Measurements from ENCODE around the gene ZNF774. TPM values are rescaled to one million over a fixed set of nuclear protein-coding genes. Genes with fewer than 3 reads are reported as not detected.
A peak's percentile ranks its signal among the peaks of the same experiment; 100 is the strongest.

The ZNF774 gene
- total RNA-seq, 1 donor from 2014 or later: 6.2 TPM

GRCh38 chr15:90381515-90381914 is 29.4 kb downstream of the ZNF774 start:
- Mint-ChIP-seq H3K27me3 (ENCODE audit: low read depth) (no peaks in the 10 kb centered on the region), H3K9me3 (peaks cover 8% of the 10 kb centered on the region), H3K36me3 (ENCODE audit: low read depth) (peaks cover 2% of the 10 kb centered on the region), H3K27ac (ENCODE audit: unreplicated experiment) (no peak overlapping the region), H3K4me3 (no peak overlapping the region), H3K4me1 (no peaks in the 10 kb centered on the region)
- no peak for TF ChIP-seq CTCF (conservative IDR thresholded peaks at IDR 0.05)
- DNase-seq (ENCODE audit: low read depth, low spot score): no peak

- peaks cover 2% of the 10 kb centered on the region for H3K36me3 Mint-ChIP-seq (ENCODE audit: low read depth)
- peaks cover 8% of the 10 kb centered on the region for H3K9me3 Mint-ChIP-seq
- no peaks in the 10 kb centered on the region for H3K27me3 Mint-ChIP-seq (ENCODE audit: low read depth)
- DNase-seq (ENCODE audit: low read depth, low spot score): no peak
- H3K27ac Mint-ChIP-seq (ENCODE audit: unreplicated experiment): no peak overlapping the region
- H3K4me3 Mint-ChIP-seq: no peak overlapping the region
- H3K4me1 Mint-ChIP-seq: no peaks in the 10 kb centered on the region
- no peak for TF ChIP-seq CTCF (conservative IDR thresholded peaks at IDR 0.05)
These were observed 30.2 kb downstream of the ZNF774 start for GRCh38 chr15:90382320-90382719.

- Mint-ChIP-seq H3K27me3 (ENCODE audit: low read depth) (no peaks in the 10 kb centered on the region), H3K4me1 (peaks cover 27% of the 10 kb centered on the region), H3K27ac (ENCODE audit: unreplicated experiment) (no peak overlapping the region), H3K36me3 (ENCODE audit: low read depth) (no peaks in the 10 kb centered on the region), H3K4me3 (peak overlapping the region; percentile 35), H3K9me3 (peaks cover 2% of the 10 kb centered on the region)
- DNase-seq (ENCODE audit: low read depth, low spot score): no peak
- TF ChIP-seq CTCF (conservative IDR thresholded peaks at IDR 0.05): no peak
These were observed 34.1 kb downstream of the ZNF774 start for GRCh38 chr15:90386221-90386620.

- TF ChIP-seq CTCF (conservative IDR thresholded peaks at IDR 0.05): no peak
- peak within 1 kb of the TSS; percentile 86 for H3K27ac Mint-ChIP-seq (ENCODE audit: unreplicated experiment)
- H3K27me3 Mint-ChIP-seq (ENCODE audit: low read depth): no peaks in the 10 kb centered on the region
- peak; percentile 90 for DNase-seq (ENCODE audit: low read depth, low spot score)
- peak within 1 kb of the TSS; percentile 89 for H3K4me3 Mint-ChIP-seq
- peaks cover 3% of the 10 kb centered on the region for H3K36me3 Mint-ChIP-seq (ENCODE audit: low read depth)
- H3K9me3 Mint-ChIP-seq: peaks cover 2% of the 10 kb centered on the region
- H3K4me1 Mint-ChIP-seq: peaks cover 32% of the 10 kb centered on the region
These were observed 35.7 kb downstream of the ZNF774 start, which contains the start of gene IQGAP1 for GRCh38 chr15:90387534-90388461. Gene IQGAP1 (plus strand): TSS chr15:90388242. CDS start chr15:90388342, 100 bp downstream.

- no peaks in the 10 kb centered on the region for H3K27me3 Mint-ChIP-seq (ENCODE audit: low read depth)
- peak overlapping the region; percentile 22 for H3K27ac Mint-ChIP-seq (ENCODE audit: unreplicated experiment)
- TF ChIP-seq CTCF (conservative IDR thresholded peaks at IDR 0.05): no peak
- peaks cover 3% of the 10 kb centered on the region for H3K36me3 Mint-ChIP-seq (ENCODE audit: low read depth)
- peak; percentile 39 for DNase-seq (ENCODE audit: low read depth, low spot score)
- peaks cover 2% of the 10 kb centered on the region for H3K9me3 Mint-ChIP-seq
- H3K4me3 Mint-ChIP-seq: peak overlapping the region; percentile 89
- H3K4me1 Mint-ChIP-seq: peaks cover 39% of the 10 kb centered on the region
These were observed 36.6 kb downstream of the ZNF774 start for GRCh38 chr15:90388462-90389380.

Data from neural crest cell (in vitro differentiated cells).